Caco-2 (cell line): ENCODE results near the gene SPPL2B. TPM values are rescaled to one million over a fixed set of nuclear protein-coding genes. Genes with fewer than 3 reads are reported as not detected.
"Not testable (repeated sequence)": the region's sequence is repeated elsewhere in the genome, so short reads cannot be mapped to it uniquely, and the experiment has no call there.

Source experiments
- Bru-seq: library from RNA; stranded (reverse); fragments of 400-500 nt; gene quantifications from one replicate; lab custom pipeline; 2021; lab: Mats Ljungman, UMichigan
- BruChase-seq, 2 experiments: library from RNA; stranded (reverse); fragments of 400-500 nt; gene quantifications; one replicate each; lab custom pipeline; 2021; lab: Mats Ljungman, UMichigan
- BruUV-seq: library from RNA; stranded (reverse); fragments of 400-500 nt; replicated peaks from 2 replicates; lab custom pipeline; 2021; lab: Mats Ljungman, UMichigan
- CTCF ChIA-PET: fragments of 300-600 bp; sonication (Branson Sonifier 250); formaldehyde crosslinking; loops from one replicate; lab custom pipeline; 2022; ENCODE audit warnings: antibody characterized with exemption; lab: Charles Lee
- POLR2A ChIA-PET: fragments of 300-600 bp; sonication (Branson Sonifier 250); formaldehyde crosslinking; loops from one replicate; lab custom pipeline; 2022; ENCODE audit warnings: antibody characterized with exemption; lab: Charles Lee
- DNase-seq, 2 experiments: peaks; one replicate each; pipeline versions ENCODE4 v3.0.0 to v3.0.0-alpha.2; 2020 to 2022
- H3K27me3 ChIP-seq: replicated peaks from 2 replicates; pipeline ENCODE4 v1.6.0; 2011; ENCODE audit warnings: low read length; ENCODE audit not compliant: control insufficient read depth, insufficient read depth
- H3K36me3 ChIP-seq: 2 replicates; pipeline ENCODE4 v1.5.1; 2011; ENCODE audit warnings: low read length; ENCODE audit not compliant: control insufficient read depth, insufficient read depth
- H3K4me1 ChIP-seq: fragments of 250-450 bp; sonication (Bioruptor Pico); 2 replicates; pipeline ENCODE4 v1.5.1; 2020; ENCODE audit warnings: mild to moderate bottlenecking
- H3K4me3 ChIP-seq: 2 replicates; pipeline ENCODE4 v1.5.1; 2011; ENCODE audit warnings: low read depth, mild to moderate bottlenecking, control low read depth, low read length
- H3K9me3 ChIP-seq: fragments of 250-450 bp; sonication (Bioruptor Pico); 2 replicates; pipeline ENCODE4 v1.5.1; 2020; ENCODE audit warnings: mild to moderate bottlenecking, moderate library complexity
- H3K27ac Mint-ChIP-seq: one replicate; pipeline ENCODE4 v1.8.0; 2022; ENCODE audit warnings: mixed read lengths; ENCODE audit not compliant: unreplicated experiment
- H3K27me3 Mint-ChIP-seq: one replicate; pipeline ENCODE4 v1.8.0; 2022; ENCODE audit warnings: mixed read lengths; ENCODE audit not compliant: insufficient read depth, unreplicated experiment
- H3K36me3 Mint-ChIP-seq: one replicate; pipeline ENCODE4 v1.8.0; 2022; ENCODE audit warnings: mild to moderate bottlenecking, mixed read lengths; ENCODE audit not compliant: insufficient read depth, unreplicated experiment
- H3K4me1 Mint-ChIP-seq: one replicate; pipeline ENCODE4 v1.8.0; 2022; ENCODE audit warnings: low read depth, mixed read lengths; ENCODE audit not compliant: unreplicated experiment
- H3K4me3 Mint-ChIP-seq: one replicate; pipeline ENCODE4 v1.8.0; 2022; ENCODE audit warnings: mild to moderate bottlenecking, moderate library complexity, mixed read lengths; ENCODE audit not compliant: unreplicated experiment
- H3K9me3 Mint-ChIP-seq: one replicate; pipeline ENCODE4 v1.8.0; 2022; ENCODE audit warnings: mixed read lengths; ENCODE audit not compliant: unreplicated experiment
- CTCF ChIP-seq, 2 experiments: fragments of 200-600 bp in 1 of 2; IDR thresholded peaks; 1 replicate in 1 of 2; 2 replicates in 1 of 2; pipeline versions ENCODE4 v1.5.1 to v1.8.0; 2011 to 2022; ENCODE audit warnings: antibody characterized with exemption in 1 of 2, control low read depth in 1 of 2, inconsistent platforms in 1 of 2, low read depth in 1 of 2, low read length in 1 of 2, mild to moderate bottlenecking in 1 of 2, moderate library complexity in 1 of 2; ENCODE audit not compliant: insufficient read depth in 1 of 2, severe bottlenecking in 1 of 2, unreplicated experiment in 1 of 2
- intact Hi-C: fragments of 100-400 bp; cut with micrococcal nuclease; formaldehyde crosslinking; loops from one replicate; pipeline ENCODE4 v1.10.0; 2022; ENCODE audit not compliant: unreplicated experiment
- long read RNA-seq: library from polyadenylated mRNA; stranded (forward); transcript quantifications from one replicate; pipeline ENCODE4 v2.0.0, GENCODE V29; 2022
- total RNA-seq: library from RNA; stranded (reverse); gene quantifications from 2 replicates; pipeline ENCODE4 v1.2.3, GENCODE V29; 2022

The SPPL2B gene
- 90.6 and 92.3 TPM in 2 replicates for total RNA-seq
- Bru-seq, nascent RNA = percentile 57 among the genes with signal in this experiment
- percentile 62 among the genes with signal in this experiment for BruChase-seq, experiment 1, labeled RNA remaining after a 2-hour chase
- percentile 73 among the genes with signal in this experiment for BruChase-seq, experiment 2, labeled RNA remaining after a 6-hour chase
- long read RNA-seq, transcript SPPL2B-209 (15 exons, 3,456 nt) = major isoform, 6 of 69 reads
- long read RNA-seq, partial matches to known transcripts = 34 of 69 reads
- long read RNA-seq, other reads (novel, unspliced or antisense) = 24 of 69 reads

- POLR2A ChIA-PET = interaction anchor here (0.5 to 1.6 kb wide), 5 partner anchors 10 to 272 kb away, joined by 3 to 5 read pairs (median 4); partner anchors contain the start of genes GADD45B and PLEKHJ1
- no peaks in the 10 kb centered on the region for H3K27me3 Mint-ChIP-seq
- Histone ChIP-seq H3K4me1 (peaks cover 31% of the 10 kb centered on the region), H3K36me3 (peaks cover 1% of the 10 kb centered on the region; the same call in 1 of the 2 replicates), H3K9me3 (no peaks in the 10 kb centered on the region), H3K4me3 (peak within 1 kb of the TSS; percentile 95), H3K27me3 (no peaks in the 10 kb centered on the region)
- H3K9me3 Mint-ChIP-seq = no peaks in the 10 kb centered on the region
- CTCF ChIA-PET = no interaction called here
- BruUV-seq = no TSS peak
- DNase-seq = peak; percentile 87 to 91
- peak within 1 kb of the TSS; percentile 94 for H3K27ac Mint-ChIP-seq
- H3K4me3 Mint-ChIP-seq = peak within 1 kb of the TSS; percentile 87
- H3K36me3 Mint-ChIP-seq = peaks cover 53% of the 10 kb centered on the region
- intact Hi-C loops = no loop called here
- TF ChIP-seq CTCF (IDR thresholded peaks at IDR 0.05; ENCODE audit: insufficient read depth in 1 of 2, low read depth in 1 of 2, low read length in 1 of 2, severe bottlenecking in 1 of 2, unreplicated experiment in 1 of 2) = no peak
- H3K4me1 Mint-ChIP-seq = peaks cover 26% of the 10 kb centered on the region
These were observed at the start of gene SPPL2B, which contains the start of gene LSM7 for GRCh38 chr19:2328401-2329148. TSS of gene SPPL2B (plus strand) at chr19:2328684. CDS start at chr19:2328710, 26 bp downstream. TSS of gene LSM7 (minus strand) at chr19:2328586. CDS start at chr19:2328566, 20 bp downstream.

GRCh38 chr19:2280633-2281264, 47.7 kb upstream of the SPPL2B start:
- intact Hi-C loops = no loop called here
- H3K9me3 Mint-ChIP-seq = no peaks in the 10 kb centered on the region
- POLR2A ChIA-PET = no interaction called here
- no peak overlapping the region for H3K4me3 Mint-ChIP-seq
- Histone ChIP-seq H3K4me1 (peaks cover 7% of the 10 kb centered on the region; the same call in 1 of the 2 replicates), H3K27me3 (no peaks in the 10 kb centered on the region), H3K36me3 (no peaks in the 10 kb centered on the region), H3K4me3 (no peak overlapping the region), H3K9me3 (no peaks in the 10 kb centered on the region)
- CTCF ChIA-PET = no interaction called here
- TF ChIP-seq CTCF (IDR thresholded peaks at IDR 0.05; ENCODE audit: insufficient read depth in 1 of 2, low read depth in 1 of 2, low read length in 1 of 2, severe bottlenecking in 1 of 2, unreplicated experiment in 1 of 2) = no peak
- peaks cover 44% of the 10 kb centered on the region for H3K36me3 Mint-ChIP-seq
- no peak for DNase-seq
- BruUV-seq = no TSS peak
- no peaks in the 10 kb centered on the region for H3K4me1 Mint-ChIP-seq
- no peaks in the 10 kb centered on the region for H3K27me3 Mint-ChIP-seq
- peak overlapping the region; percentile 22 for H3K27ac Mint-ChIP-seq

GRCh38 chr19:2281265-2282061, 47.0 kb upstream of the SPPL2B start:
- H3K4me1 ChIP-seq, H3K4me3 Mint-ChIP-seq, H3K4me1 Mint-ChIP-seq, H3K9me3 ChIP-seq, H3K4me3 ChIP-seq, BruUV-seq, H3K9me3 Mint-ChIP-seq, POLR2A ChIA-PET, H3K27me3 Mint-ChIP-seq, H3K27me3 ChIP-seq, intact Hi-C loops, CTCF ChIA-PET, H3K27ac Mint-ChIP-seq, DNase-seq, H3K36me3 ChIP-seq: not testable (repeated sequence)
- H3K36me3 Mint-ChIP-seq = peaks cover 38% of the 10 kb centered on the region
